HS-5 (cell line): ENCODE data around the gene F3.

Experiments used
- DNase-seq: peaks from one replicate; pipeline ENCODE4 v3.0.0-alpha.2; 2012; ENCODE audit warnings: low read depth

Gene F3

GRCh38 chr1:94527447-94528031, 14.0 kb downstream of the F3 start:
- DNase-seq, result no peak

- DNase-seq, result no peak
These were observed 15.2 kb downstream of the F3 start for GRCh38 chr1:94526152-94526980.

- no peak for DNase-seq
These were observed 17.0 kb downstream of the F3 start for GRCh38 chr1:94524531-94524930.

GRCh38 chr1:94522304-94522703, 19.3 kb downstream of the F3 start:
- no peak for DNase-seq

- no peak for DNase-seq
These were observed 22.2 kb downstream of the F3 start for GRCh38 chr1:94519351-94519750.

- no peak for DNase-seq
These were observed 26.1 kb downstream of the F3 start for GRCh38 chr1:94515296-94515947.

GRCh38 chr1:94514095-94514727, 27.3 kb downstream of the F3 start:
- DNase-seq, result no peak

- no peak for DNase-seq
These were observed 28.7 kb downstream of the F3 start for GRCh38 chr1:94512816-94513215.

- no peak for DNase-seq
These were observed 37.0 kb downstream of the F3 start for GRCh38 chr1:94504601-94505000.

- no peak for DNase-seq
These were observed 38.4 kb downstream of the F3 start for GRCh38 chr1:94503153-94503552.

- DNase-seq, result no peak
These were observed 39.6 kb downstream of the F3 start for GRCh38 chr1:94501935-94502334.

GRCh38 chr1:94501426-94501825, 40.1 kb downstream of the F3 start:
- DNase-seq, result no peak

- no peak for DNase-seq
These were observed 45.3 kb downstream of the F3 start for GRCh38 chr1:94496076-94496755.

- DNase-seq, result no peak
These were observed 51.0 kb downstream of the F3 start for GRCh38 chr1:94490556-94490955.

- no peak for DNase-seq
These were observed 54.6 kb downstream of the F3 start for GRCh38 chr1:94486990-94487389.

GRCh38 chr1:94481473-94481933, 60.1 kb downstream of the F3 start:
- peak; percentile 53 for DNase-seq

GRCh38 chr1:94479682-94480081, 61.9 kb downstream of the F3 start:
- no peak for DNase-seq
